Muscle of back (tissue), 11 donors: ENCODE measurements around the gene SNTG2. TPM values are rescaled to one million over a fixed set of nuclear protein-coding genes. Genes with fewer than 3 reads are reported as not detected.

Experiments used
- DNase-seq, 3 donors: peaks; one replicate each; pipeline versions ENCODE4 v3.0.0 to v3.0.0-alpha.2; 2013
- polyA plus RNA-seq, 10 donors: library from polyadenylated mRNA; unstranded; fragments of 120-200 nt; gene quantifications; one replicate each; pipeline ENCODE4 v1.2.1, GENCODE V29; 2013; ENCODE audit not compliant: insufficient read length in 10 of 10

The SNTG2 gene
- polyA plus RNA-seq, 10 donors = 0.16 to 0.62 (median 0.45) TPM; not detected in 2

GRCh38 chr2:1047485-1047884 lies 96.8 kb downstream of the SNTG2 start:
- no peak for DNase-seq

GRCh38 chr2:1049691-1050090 lies 99.0 kb downstream of the SNTG2 start:
- DNase-seq = peak in 1 of 3 donors; percentile 36

GRCh38 chr2:1051075-1051474 lies 100.4 kb downstream of the SNTG2 start:
- DNase-seq = peak in 2 of 3 donors; percentile 11 to 22

GRCh38 chr2:1052771-1053191 lies 102.1 kb downstream of the SNTG2 start:
- peak in 2 of 3 donors; percentile 27 to 59 for DNase-seq

GRCh38 chr2:1053786-1054185 lies 103.1 kb downstream of the SNTG2 start:
- DNase-seq = no peak

GRCh38 chr2:1054399-1054798 lies 103.8 kb downstream of the SNTG2 start:
- no peak for DNase-seq

GRCh38 chr2:1055014-1055595 lies 104.5 kb downstream of the SNTG2 start:
- peak in 1 of 3 donors; percentile 43 for DNase-seq

GRCh38 chr2:1060372-1060771 lies 109.7 kb downstream of the SNTG2 start:
- no peak for DNase-seq

- peak in 1 of 3 donors; percentile 11 for DNase-seq
Observed at GRCh38 chr2:1060987-1061386, 110.3 kb downstream of the SNTG2 start.

- DNase-seq = no peak
Observed at GRCh38 chr2:1068241-1068640, 117.6 kb downstream of the SNTG2 start.

GRCh38 chr2:1068822-1069221 lies 118.2 kb downstream of the SNTG2 start:
- DNase-seq = no peak

GRCh38 chr2:1069847-1070246 lies 119.2 kb downstream of the SNTG2 start:
- DNase-seq = no peak

GRCh38 chr2:1070601-1071000 lies 120.0 kb downstream of the SNTG2 start:
- DNase-seq = no peak

GRCh38 chr2:1071650-1072049 lies 121.0 kb downstream of the SNTG2 start:
- DNase-seq = no peak

- DNase-seq = no peak
Observed at GRCh38 chr2:1072250-1072649, 121.6 kb downstream of the SNTG2 start.

- DNase-seq = no peak
Observed at GRCh38 chr2:1077911-1078310, 127.3 kb downstream of the SNTG2 start.

GRCh38 chr2:1078326-1078725 lies 127.7 kb downstream of the SNTG2 start:
- no peak for DNase-seq

GRCh38 chr2:1079873-1080799 lies 129.5 kb downstream of the SNTG2 start:
- no peak for DNase-seq

GRCh38 chr2:1081451-1082225 lies 131.0 kb downstream of the SNTG2 start:
- peak; percentile 25 to 81 (median 63) for DNase-seq

GRCh38 chr2:1082456-1083205 lies 132.0 kb downstream of the SNTG2 start:
- no peak for DNase-seq

- DNase-seq = no peak
Observed at GRCh38 chr2:1088192-1088860, 137.7 kb downstream of the SNTG2 start.
